Hepatocyte (in vitro differentiated cells): ENCODE results near the gene PDCL2. TPM values are rescaled to one million over a fixed set of nuclear protein-coding genes. Genes with fewer than 3 reads are reported as not detected.

Experiments used
- DNase-seq: peaks from one replicate; pipeline ENCODE4 v3.0.0-alpha.2; 2016; ENCODE audit warnings: low spot score
- H2AFZ ChIP-seq: fragments of 200-600 bp; sonication (generic); 2 replicates; pipeline ENCODE4 v1.6.0; 2016; ENCODE audit warnings: antibody characterized with exemption, mild to moderate bottlenecking
- H3K27ac ChIP-seq: fragments of 200-600 bp; sonication (generic); 2 replicates; pipeline ENCODE4 v1.5.1; 2016; ENCODE audit warnings: mild to moderate bottlenecking
- H3K27me3 ChIP-seq: fragments of 200-600 bp; sonication (generic); 2 replicates; pipeline ENCODE4 v1.6.1; 2016
- H3K36me3 ChIP-seq: fragments of 200-600 bp; sonication (generic); replicated peaks from 2 replicates; pipeline ENCODE4 v1.5.1; 2016; ENCODE audit warnings: low read depth; ENCODE audit not compliant: insufficient read depth
- H3K4me1 ChIP-seq: fragments of 200-600 bp; sonication (generic); 2 replicates; pipeline ENCODE4 v1.5.1; 2016; ENCODE audit warnings: mild to moderate bottlenecking, moderate library complexity; ENCODE audit not compliant: insufficient read depth
- H3K4me2 ChIP-seq: fragments of 200-600 bp; sonication (generic); 2 replicates; pipeline ENCODE4 v1.6.0; 2016
- H3K4me3 ChIP-seq: fragments of 200-600 bp; sonication (generic); 2 replicates; pipeline ENCODE4 v1.5.1; 2016; ENCODE audit warnings: mild to moderate bottlenecking
- H3K79me2 ChIP-seq: fragments of 200-600 bp; sonication (generic); 2 replicates; pipeline ENCODE4 v1.6.0; 2017; ENCODE audit warnings: mild to moderate bottlenecking
- H3K9me2 ChIP-seq: fragments of 200-600 bp; sonication (generic); replicated peaks from 2 replicates; pipeline ENCODE4 v1.6.0; 2017; ENCODE audit warnings: mild to moderate bottlenecking; ENCODE audit not compliant: insufficient read depth
- H3K9me3 ChIP-seq: fragments of 200-600 bp; sonication (generic); 2 replicates; pipeline ENCODE4 v1.5.1; 2016; ENCODE audit warnings: low read depth, mild to moderate bottlenecking
- H4K20me1 ChIP-seq: fragments of 200-600 bp; sonication (generic); 2 replicates; pipeline ENCODE4 v1.6.0; 2016; ENCODE audit warnings: mild to moderate bottlenecking; ENCODE audit not compliant: insufficient read depth, poor library complexity, severe bottlenecking
- EZH2 ChIP-seq: fragments of 200-600 bp; sonication (generic); IDR thresholded peaks from 2 replicates; pipeline ENCODE4 v1.6.1; 2016; ENCODE audit warnings: antibody characterized with exemption, mild to moderate bottlenecking, borderline replicate concordance
- EZH2phosphoT487 ChIP-seq: fragments of 200-600 bp; sonication (generic); IDR thresholded peaks from one replicate; pipeline ENCODE4 v1.6.1; 2018; ENCODE audit warnings: antibody characterized with exemption, mild to moderate bottlenecking, low read depth, moderate library complexity; ENCODE audit not compliant: unreplicated experiment, severe bottlenecking
- WGBS: methylation state at CpG from one replicate; pipeline ENCODE4 v1.1.6; 2016; ENCODE audit warnings: low lambda C conversion rate; ENCODE audit errors: missing lambda C conversion rate; 5-methylcytosine and 5-hydroxymethylcytosine counted together
- polyA plus RNA-seq: library from polyadenylated mRNA; unstranded; fragments of >200 nt; fragmentation: Nextera tagmentation; extraction: Ambion mirVana; gene quantifications from 2 replicates; pipeline ENCODE4 v1.2.1, GENCODE V29; 2016
- total RNA-seq: library from RNA; depleted of rRNA; stranded (reverse); fragments of >200 nt; gene quantifications from 2 replicates; pipeline ENCODE4 v1.2.3, GENCODE V29; 2014
- TF ChIP-seq, protein P1 (sequence below): fragments of 200-600 bp; sonication (generic); IDR thresholded peaks from 2 replicates; pipeline ENCODE4 v1.5.1; 2016; ENCODE audit warnings: antibody characterized with exemption, mild to moderate bottlenecking; ENCODE audit not compliant: poor library complexity

PDCL2 gene
- total and polyA plus RNA-seq, 2 experiments from 2014 or later, result not detected

DNA sequence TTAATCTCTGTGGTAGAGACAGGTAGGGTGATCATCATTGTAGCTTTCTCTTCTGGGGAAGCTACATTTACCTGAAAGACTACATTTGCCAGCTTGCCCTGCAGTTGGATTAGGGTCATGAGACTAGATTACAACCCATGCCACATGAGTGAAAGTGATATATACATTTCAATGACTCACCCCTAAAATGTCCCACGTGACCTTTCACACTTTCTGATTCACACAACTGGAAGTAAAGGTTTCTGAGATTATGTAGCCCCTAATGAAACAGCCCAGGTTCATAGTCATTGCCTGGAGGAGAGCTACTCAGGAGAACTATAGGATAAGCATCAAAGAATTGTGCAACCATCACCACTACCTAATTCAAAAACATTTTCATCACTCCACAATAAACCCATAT, 17.8 kb downstream of the PDCL2 start:
- no peak for DNase-seq
- no peaks in the 10 kb centered on the region for H3K27me3 ChIP-seq
- 71% methylated on average over 1 of the region's 1 CpG for WGBS

DNA sequence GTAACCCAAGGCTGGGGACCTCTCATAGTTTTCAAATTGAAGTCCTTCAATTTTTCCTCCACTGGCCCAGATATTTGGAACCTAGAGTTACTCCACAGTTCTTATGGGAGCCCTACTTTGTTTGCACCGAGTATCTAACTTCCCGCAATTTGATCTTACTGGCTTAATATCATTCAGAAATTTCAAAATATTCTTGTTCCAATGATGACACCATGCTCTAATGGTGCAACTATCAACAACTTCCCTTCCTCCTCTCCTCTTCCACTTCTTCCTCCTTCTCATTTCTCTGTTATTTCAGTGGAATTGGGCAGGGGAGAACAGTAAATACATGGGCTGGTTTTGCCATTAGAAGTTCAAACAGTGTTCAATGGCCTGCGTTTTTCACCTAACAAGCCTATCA, 20.2 kb downstream of the PDCL2 start:
- DNase-seq, result no peak
- Histone ChIP-seq H3K27me3 (no peaks in the 10 kb centered on the region), H2AFZ (no peak overlapping the region), H3K9me2 (no peaks in the 10 kb centered on the region), H3K4me2 (no peak overlapping the region), H3K4me3 (no peak overlapping the region), H3K27ac (no peak overlapping the region), H3K9me3 (no peaks in the 10 kb centered on the region), H4K20me1 (no peaks in the 10 kb centered on the region), H3K36me3 (no peaks in the 10 kb centered on the region), H3K79me2 (no peaks in the 10 kb centered on the region), H3K4me1 (no peaks in the 10 kb centered on the region)
- no peak for TF ChIP-seq EZH2
- no peak for TF ChIP-seq EZH2phosphoT487
- TF ChIP-seq, protein P1, sequence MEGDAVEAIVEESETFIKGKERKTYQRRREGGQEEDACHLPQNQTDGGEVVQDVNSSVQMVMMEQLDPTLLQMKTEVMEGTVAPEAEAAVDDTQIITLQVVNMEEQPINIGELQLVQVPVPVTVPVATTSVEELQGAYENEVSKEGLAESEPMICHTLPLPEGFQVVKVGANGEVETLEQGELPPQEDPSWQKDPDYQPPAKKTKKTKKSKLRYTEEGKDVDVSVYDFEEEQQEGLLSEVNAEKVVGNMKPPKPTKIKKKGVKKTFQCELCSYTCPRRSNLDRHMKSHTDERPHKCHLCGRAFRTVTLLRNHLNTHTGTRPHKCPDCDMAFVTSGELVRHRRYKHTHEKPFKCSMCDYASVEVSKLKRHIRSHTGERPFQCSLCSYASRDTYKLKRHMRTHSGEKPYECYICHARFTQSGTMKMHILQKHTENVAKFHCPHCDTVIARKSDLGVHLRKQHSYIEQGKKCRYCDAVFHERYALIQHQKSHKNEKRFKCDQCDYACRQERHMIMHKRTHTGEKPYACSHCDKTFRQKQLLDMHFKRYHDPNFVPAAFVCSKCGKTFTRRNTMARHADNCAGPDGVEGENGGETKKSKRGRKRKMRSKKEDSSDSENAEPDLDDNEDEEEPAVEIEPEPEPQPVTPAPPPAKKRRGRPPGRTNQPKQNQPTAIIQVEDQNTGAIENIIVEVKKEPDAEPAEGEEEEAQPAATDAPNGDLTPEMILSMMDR, result no peak
- 84% methylated on average over 3 of the region's 3 CpGs for WGBS

More for the DNA sequence above, 17.8 kb downstream of the PDCL2 start:
- Histone ChIP-seq H3K4me1 (no peaks in the 10 kb centered on the region), H3K36me3 (no peaks in the 10 kb centered on the region), H4K20me1 (no peaks in the 10 kb centered on the region), H3K4me3 (no peak overlapping the region), H2AFZ (no peak overlapping the region), H3K4me2 (no peak overlapping the region), H3K9me3 (peaks cover 6% of the 10 kb centered on the region), H3K9me2 (no peaks in the 10 kb centered on the region), H3K27ac (no peak overlapping the region), H3K79me2 (no peaks in the 10 kb centered on the region)
- TF ChIP-seq, protein P1, result no peak
- TF ChIP-seq EZH2phosphoT487 (no peak), EZH2 (no peak)

DNA sequence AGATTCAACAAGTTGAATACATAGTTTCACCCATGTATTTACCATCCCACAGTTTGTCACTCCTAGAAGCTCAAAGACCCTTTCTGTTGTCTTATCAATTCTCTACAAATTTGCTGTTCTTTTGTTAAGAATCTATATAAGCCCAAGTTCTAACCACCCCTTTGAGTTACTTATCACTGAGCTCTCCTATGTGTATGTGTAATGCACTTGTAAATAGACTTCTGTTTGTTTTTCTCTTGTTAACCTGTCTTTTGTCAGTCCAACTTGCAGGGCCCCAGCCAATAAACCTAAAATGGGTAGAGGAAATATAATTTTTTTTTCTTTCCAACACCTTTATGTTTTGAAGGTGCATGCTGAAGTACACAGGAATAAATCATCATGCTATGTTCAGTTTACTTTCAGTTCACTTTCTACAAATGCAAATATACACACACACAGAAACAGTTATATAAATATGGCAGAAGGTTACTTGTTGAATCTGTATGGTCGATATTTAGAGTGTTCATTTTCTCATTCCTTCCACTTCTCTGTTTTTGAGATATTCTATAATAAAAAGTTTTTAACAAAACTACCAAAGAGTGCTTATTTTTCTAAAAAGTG, 23.0 kb downstream of the PDCL2 start:
- Histone ChIP-seq H3K9me2 (no peaks in the 10 kb centered on the region), H3K9me3 (no peaks in the 10 kb centered on the region), H3K27ac (no peak overlapping the region), H2AFZ (no peak overlapping the region), H3K4me2 (no peak overlapping the region), H3K36me3 (no peaks in the 10 kb centered on the region), H3K4me3 (no peak overlapping the region), H3K4me1 (no peaks in the 10 kb centered on the region), H3K27me3 (no peaks in the 10 kb centered on the region), H4K20me1 (no peaks in the 10 kb centered on the region), H3K79me2 (no peaks in the 10 kb centered on the region)
- no peak for DNase-seq
- TF ChIP-seq EZH2 (no peak), EZH2phosphoT487 (no peak)
- TF ChIP-seq, protein P1, result no peak
- WGBS, result 85% methylated on average over 1 of the region's 1 CpG
